HT1080 (cell line): ENCODE measurements around the gene MYL3. TPM values are rescaled to one million over a fixed set of nuclear protein-coding genes. Genes with fewer than 3 reads are reported as not detected.

Source experiments
- DNase-seq: peaks from one replicate; pipeline ENCODE4 v3.0.0-alpha.2; 2015; ENCODE audit warnings: low read depth
- total RNA-seq: library from RNA; depleted of rRNA; stranded (reverse); fragments of >200 nt; shearing (Covaris generic); gene quantifications from 2 replicates; pipeline ENCODE4 v1.2.3, GENCODE V29; 2014

The MYL3 gene
- total RNA-seq, 1 experiment from 2014 or later = not detected

- DNase-seq = no peak
Observed at GRCh38 chr3:46900007-46900292, 36.7 kb upstream of the MYL3 start.

- no peak for DNase-seq
Observed at GRCh38 chr3:46899151-46900006, 36.1 kb upstream of the MYL3 start.

- no peak for DNase-seq
Observed at GRCh38 chr3:46898321-46899150, 35.3 kb upstream of the MYL3 start.

GRCh38 chr3:46897829-46898320 is 34.6 kb upstream of the MYL3 start:
- no peak for DNase-seq

GRCh38 chr3:46897031-46897430 is 33.8 kb upstream of the MYL3 start:
- no peak for DNase-seq

- no peak for DNase-seq
Observed at GRCh38 chr3:46896386-46896785, 33.1 kb upstream of the MYL3 start.

- no peak for DNase-seq
Observed at GRCh38 chr3:46895761-46896160, 32.5 kb upstream of the MYL3 start.

- DNase-seq = peak; percentile 46
Observed at GRCh38 chr3:46895204-46895660, 32.0 kb upstream of the MYL3 start.

GRCh38 chr3:46894256-46894655 is 31.0 kb upstream of the MYL3 start:
- DNase-seq = no peak

GRCh38 chr3:46893763-46894162 is 30.5 kb upstream of the MYL3 start:
- no peak for DNase-seq

GRCh38 chr3:46893146-46893748 is 30.0 kb upstream of the MYL3 start:
- DNase-seq = no peak

- DNase-seq = peak; percentile 88
Observed at GRCh38 chr3:46892285-46893145, 29.3 kb upstream of the MYL3 start.

- no peak for DNase-seq
Observed at GRCh38 chr3:46891132-46891531, 27.9 kb upstream of the MYL3 start.

- no peak for DNase-seq
Observed at GRCh38 chr3:46890132-46890531, 26.9 kb upstream of the MYL3 start.

GRCh38 chr3:46889381-46890110 is 26.3 kb upstream of the MYL3 start:
- DNase-seq = no peak

- no peak for DNase-seq
Observed at GRCh38 chr3:46888705-46889104, 25.5 kb upstream of the MYL3 start.

- DNase-seq = no peak
Observed at GRCh38 chr3:46887980-46888494, 24.8 kb upstream of the MYL3 start.

- no peak for DNase-seq
Observed at GRCh38 chr3:46885612-46886011, 22.4 kb upstream of the MYL3 start.

- no peak for DNase-seq
Observed at GRCh38 chr3:46884929-46885328, 21.7 kb upstream of the MYL3 start.

- no peak for DNase-seq
Observed at GRCh38 chr3:46884427-46884826, 21.2 kb upstream of the MYL3 start.
